ENCODE data around the gene PCDH9.
A peak's percentile ranks its signal among the peaks of the same experiment; 100 is the strongest.

PCDH9 gene

DNA sequence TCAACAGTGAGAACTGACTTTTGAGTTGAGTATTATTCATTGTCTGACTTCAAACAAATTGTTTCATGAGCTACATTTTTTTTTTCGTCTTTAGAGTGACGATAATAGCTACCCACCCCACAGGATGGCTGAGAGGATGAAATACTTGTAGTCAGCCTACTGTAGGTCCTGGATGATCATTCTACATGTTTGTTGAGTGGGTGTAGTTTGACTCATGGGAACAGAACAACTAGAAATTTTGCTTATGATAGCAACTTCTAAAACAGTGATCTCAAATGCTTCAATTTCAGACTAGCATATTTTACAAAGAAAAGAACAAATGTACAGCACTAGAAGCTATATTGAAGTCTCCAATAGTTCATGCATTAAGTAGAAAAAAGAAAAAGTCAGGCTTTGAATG, 651.8 kb downstream of the PCDH9 start:
- H3K4me1 ChIP-seq (ENCODE audit: insufficient read depth, low read length, poor library complexity, severe bottlenecking) = no peaks in the 10 kb centered on the region
- H3K27me3 ChIP-seq (ENCODE audit: insufficient read depth, low read length, poor library complexity, severe bottlenecking) = no peaks in the 10 kb centered on the region
- no peaks in the 10 kb centered on the region for H3F3A ChIP-seq (ENCODE audit: low read depth)
- no peaks in the 10 kb centered on the region for H3K36me3 ChIP-seq (ENCODE audit: insufficient read depth, low read length)
- H3K9me3 ChIP-seq (ENCODE audit: insufficient read depth, low read depth, low read length) = no peaks in the 10 kb centered on the region
- no peak for TF ChIP-seq EZH2phosphoT487 (IDR thresholded peaks at IDR 0.05; ENCODE audit: borderline replicate concordance)
- TF ChIP-seq, protein P1, sequence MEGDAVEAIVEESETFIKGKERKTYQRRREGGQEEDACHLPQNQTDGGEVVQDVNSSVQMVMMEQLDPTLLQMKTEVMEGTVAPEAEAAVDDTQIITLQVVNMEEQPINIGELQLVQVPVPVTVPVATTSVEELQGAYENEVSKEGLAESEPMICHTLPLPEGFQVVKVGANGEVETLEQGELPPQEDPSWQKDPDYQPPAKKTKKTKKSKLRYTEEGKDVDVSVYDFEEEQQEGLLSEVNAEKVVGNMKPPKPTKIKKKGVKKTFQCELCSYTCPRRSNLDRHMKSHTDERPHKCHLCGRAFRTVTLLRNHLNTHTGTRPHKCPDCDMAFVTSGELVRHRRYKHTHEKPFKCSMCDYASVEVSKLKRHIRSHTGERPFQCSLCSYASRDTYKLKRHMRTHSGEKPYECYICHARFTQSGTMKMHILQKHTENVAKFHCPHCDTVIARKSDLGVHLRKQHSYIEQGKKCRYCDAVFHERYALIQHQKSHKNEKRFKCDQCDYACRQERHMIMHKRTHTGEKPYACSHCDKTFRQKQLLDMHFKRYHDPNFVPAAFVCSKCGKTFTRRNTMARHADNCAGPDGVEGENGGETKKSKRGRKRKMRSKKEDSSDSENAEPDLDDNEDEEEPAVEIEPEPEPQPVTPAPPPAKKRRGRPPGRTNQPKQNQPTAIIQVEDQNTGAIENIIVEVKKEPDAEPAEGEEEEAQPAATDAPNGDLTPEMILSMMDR (conservative IDR thresholded peaks at IDR 0.05; ENCODE audit: low read length) = no peak
- H3K4me3 ChIP-seq (ENCODE audit: low read length, poor library complexity, severe bottlenecking) = no peak overlapping the region
- H4K20me1 ChIP-seq (ENCODE audit: insufficient read depth, low read length, poor library complexity, severe bottlenecking) = no peaks in the 10 kb centered on the region
- peak overlapping the region; percentile 28; the same call in 1 of the 2 replicates for H2AFZ ChIP-seq (ENCODE audit: low read length)
- H3K9ac ChIP-seq (ENCODE audit: low read depth, low read length, poor library complexity, severe bottlenecking) = no peak overlapping the region
- no peak overlapping the region for H3K4me2 ChIP-seq (ENCODE audit: low read depth, low read length, poor library complexity, severe bottlenecking)
- H3K9me2 ChIP-seq (replicated peaks; ENCODE audit: low read depth, low read length) = no peaks in the 10 kb centered on the region
- H3K79me2 ChIP-seq (ENCODE audit: insufficient read depth, low read length) = no peaks in the 10 kb centered on the region

DNA sequence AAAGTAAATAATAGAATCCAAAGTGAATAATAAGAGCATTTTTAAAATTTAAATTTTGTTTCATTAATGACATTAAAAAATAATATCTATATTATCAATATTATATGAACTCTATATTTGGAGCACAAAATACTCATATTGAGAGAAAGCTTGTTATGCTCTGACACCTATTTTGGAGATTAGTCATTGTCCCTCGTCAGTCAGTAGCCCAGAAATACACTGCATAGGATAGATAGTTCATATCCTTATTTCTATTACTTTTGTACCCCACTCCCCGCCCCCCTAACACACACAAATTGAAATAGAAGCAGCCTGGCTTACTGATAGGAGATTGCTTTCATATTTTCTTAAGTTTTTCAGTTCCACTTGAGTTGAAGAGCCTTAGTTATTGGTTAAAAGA, 652.8 kb downstream of the PCDH9 start:
- Histone ChIP-seq H3K79me2 (ENCODE audit: insufficient read depth, low read length) (no peaks in the 10 kb centered on the region), H2AFZ (ENCODE audit: low read length) (no peak overlapping the region), H3K27me3 (ENCODE audit: insufficient read depth, low read length, poor library complexity, severe bottlenecking) (no peaks in the 10 kb centered on the region), H3K4me3 (ENCODE audit: low read length, poor library complexity, severe bottlenecking) (no peak overlapping the region), H4K20me1 (ENCODE audit: insufficient read depth, low read length, poor library complexity, severe bottlenecking) (no peaks in the 10 kb centered on the region), H3K4me1 (ENCODE audit: insufficient read depth, low read length, poor library complexity, severe bottlenecking) (no peaks in the 10 kb centered on the region), H3K4me2 (ENCODE audit: low read depth, low read length, poor library complexity, severe bottlenecking) (no peak overlapping the region), H3K9me2 (replicated peaks; ENCODE audit: low read depth, low read length) (no peaks in the 10 kb centered on the region), H3K9me3 (ENCODE audit: insufficient read depth, low read depth, low read length) (no peaks in the 10 kb centered on the region), H3K9ac (ENCODE audit: low read depth, low read length, poor library complexity, severe bottlenecking) (no peak overlapping the region), H3K36me3 (ENCODE audit: insufficient read depth, low read length) (no peaks in the 10 kb centered on the region), H3F3A (ENCODE audit: low read depth) (no peaks in the 10 kb centered on the region)
- no peak for TF ChIP-seq EZH2phosphoT487 (IDR thresholded peaks at IDR 0.05; ENCODE audit: borderline replicate concordance)
- TF ChIP-seq, protein P1 (conservative IDR thresholded peaks at IDR 0.05; ENCODE audit: low read length) = no peak

DNA sequence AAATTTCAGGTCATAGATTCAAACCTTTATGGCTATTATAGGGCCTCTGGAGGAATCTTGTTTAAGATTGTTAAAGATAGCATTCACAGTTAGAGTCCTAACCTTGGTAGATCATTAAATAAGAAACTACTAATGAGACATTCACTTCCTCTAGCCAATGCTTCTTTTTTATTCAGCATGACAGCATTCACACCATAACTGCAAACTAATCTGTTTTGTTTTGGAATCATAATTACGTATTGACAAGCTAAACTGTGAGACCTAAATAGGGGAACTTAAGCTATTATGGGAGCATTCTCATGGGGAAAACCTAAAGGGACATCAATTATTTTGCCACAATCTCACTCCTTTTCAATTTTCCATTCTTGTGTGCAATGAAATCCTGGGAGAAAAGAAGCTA, 653.8 kb downstream of the PCDH9 start:
- no peaks in the 10 kb centered on the region for H4K20me1 ChIP-seq (ENCODE audit: insufficient read depth, low read length, poor library complexity, severe bottlenecking)
- H3K36me3 ChIP-seq (ENCODE audit: insufficient read depth, low read length) = no peaks in the 10 kb centered on the region
- no peaks in the 10 kb centered on the region for H3K9me3 ChIP-seq (ENCODE audit: insufficient read depth, low read depth, low read length)
- H3K9ac ChIP-seq (ENCODE audit: low read depth, low read length, poor library complexity, severe bottlenecking) = no peak overlapping the region
- TF ChIP-seq, protein P1 (conservative IDR thresholded peaks at IDR 0.05; ENCODE audit: low read length) = no peak
- no peak for TF ChIP-seq EZH2phosphoT487 (IDR thresholded peaks at IDR 0.05; ENCODE audit: borderline replicate concordance)
- no peak overlapping the region for H3K4me3 ChIP-seq (ENCODE audit: low read length, poor library complexity, severe bottlenecking)
- H3K4me1 ChIP-seq (ENCODE audit: insufficient read depth, low read length, poor library complexity, severe bottlenecking) = no peaks in the 10 kb centered on the region
- H3K79me2 ChIP-seq (ENCODE audit: insufficient read depth, low read length) = no peaks in the 10 kb centered on the region
- H2AFZ ChIP-seq (ENCODE audit: low read length) = no peak overlapping the region
- no peaks in the 10 kb centered on the region for H3F3A ChIP-seq (ENCODE audit: low read depth)
- no peaks in the 10 kb centered on the region for H3K9me2 ChIP-seq (replicated peaks; ENCODE audit: low read depth, low read length)
- H3K27me3 ChIP-seq (ENCODE audit: insufficient read depth, low read length, poor library complexity, severe bottlenecking) = no peaks in the 10 kb centered on the region
- no peak overlapping the region for H3K4me2 ChIP-seq (ENCODE audit: low read depth, low read length, poor library complexity, severe bottlenecking)

Data from Loucy (cell line).